Urinary bladder (tissue), 4 donors: ENCODE measurements around the gene B4GALNT4. TPM values are rescaled to one million over a fixed set of nuclear protein-coding genes. Genes with fewer than 3 reads are reported as not detected.
"Not testable (repeated sequence)": the region's sequence is repeated elsewhere in the genome, so short reads cannot be mapped to it uniquely, and the experiment has no call there.

Experiments
- DNase-seq: peaks from one replicate; pipeline ENCODE4 v3.0.0-alpha.2; 2015; ENCODE audit errors: extremely low spot score
- H3K27ac ChIP-seq: one replicate; pipeline ENCODE4 v1.5.1; 2013; ENCODE audit warnings: low read depth, mild to moderate bottlenecking, moderate library complexity
- H3K36me3 ChIP-seq: one replicate; pipeline ENCODE4 v1.6.1; 2013; ENCODE audit warnings: mild to moderate bottlenecking, moderate library complexity; ENCODE audit not compliant: insufficient read depth
- H3K4me1 ChIP-seq: one replicate; pipeline ENCODE4 v1.6.1; 2013; ENCODE audit warnings: mild to moderate bottlenecking, moderate library complexity; ENCODE audit not compliant: insufficient read depth
- H3K4me3 ChIP-seq: one replicate; pipeline ENCODE4 v1.5.1; 2013; ENCODE audit warnings: low read depth, low read length
- WGBS: extraction: QIAGEN DNeasy Blood & Tissue Kit; methylation state at CpG from one replicate; pipeline ENCODE4 v1.1.7; 2013; 5-methylcytosine and 5-hydroxymethylcytosine counted together
- polyA plus RNA-seq: library from polyadenylated mRNA; stranded (reverse); fragments of 200-250 nt; gene quantifications from one replicate; pipeline ENCODE4 v1.2.3, GENCODE V29; 2013
- total RNA-seq: library from RNA; depleted of rRNA; stranded (reverse); fragments of >200 nt; gene quantifications from one replicate; pipeline ENCODE4 v1.2.3, GENCODE V29; 2014
- donor health status: healthy with polysubstance abuse.
- donor health status: healthy.

The B4GALNT4 gene
- total and polyA plus RNA-seq, 2 donors = 5.1 to 13.4 TPM

DNA sequence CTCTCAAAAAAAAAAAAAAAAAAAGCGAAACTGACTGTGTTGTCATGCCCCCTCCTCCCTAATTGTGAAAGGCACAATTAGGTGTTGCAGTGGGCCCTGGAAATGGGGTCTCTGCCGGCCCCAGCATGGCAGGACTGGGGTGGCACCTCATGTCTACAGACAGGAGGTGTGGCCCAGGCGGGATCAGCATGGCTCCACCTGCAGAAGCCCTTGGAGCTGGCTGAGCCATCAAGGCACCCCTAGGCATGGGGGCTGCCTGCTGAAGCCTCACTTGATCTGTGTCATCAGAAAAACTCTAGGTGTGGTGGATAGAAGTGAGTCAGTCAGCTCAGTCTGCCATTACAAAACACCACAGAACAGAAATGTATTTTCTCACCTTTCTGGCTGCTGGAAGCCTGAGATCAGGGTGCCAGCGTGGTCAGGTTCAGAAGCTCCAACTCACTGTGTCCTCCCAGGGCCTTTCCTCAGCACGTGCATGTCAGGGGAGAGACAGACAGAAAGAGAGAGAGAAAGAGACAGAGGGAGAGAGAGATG, 10.1 kb upstream of the B4GALNT4 start:
- H3K36me3 ChIP-seq = no peaks in the 10 kb centered on the region
- H3K27ac ChIP-seq = no peak overlapping the region
- DNase-seq = no peak
- H3K4me1 ChIP-seq = no peaks in the 10 kb centered on the region
- WGBS = 75% methylated on average over 5 of the region's 5 CpGs
- H3K4me3 ChIP-seq = no peak overlapping the region

DNA sequence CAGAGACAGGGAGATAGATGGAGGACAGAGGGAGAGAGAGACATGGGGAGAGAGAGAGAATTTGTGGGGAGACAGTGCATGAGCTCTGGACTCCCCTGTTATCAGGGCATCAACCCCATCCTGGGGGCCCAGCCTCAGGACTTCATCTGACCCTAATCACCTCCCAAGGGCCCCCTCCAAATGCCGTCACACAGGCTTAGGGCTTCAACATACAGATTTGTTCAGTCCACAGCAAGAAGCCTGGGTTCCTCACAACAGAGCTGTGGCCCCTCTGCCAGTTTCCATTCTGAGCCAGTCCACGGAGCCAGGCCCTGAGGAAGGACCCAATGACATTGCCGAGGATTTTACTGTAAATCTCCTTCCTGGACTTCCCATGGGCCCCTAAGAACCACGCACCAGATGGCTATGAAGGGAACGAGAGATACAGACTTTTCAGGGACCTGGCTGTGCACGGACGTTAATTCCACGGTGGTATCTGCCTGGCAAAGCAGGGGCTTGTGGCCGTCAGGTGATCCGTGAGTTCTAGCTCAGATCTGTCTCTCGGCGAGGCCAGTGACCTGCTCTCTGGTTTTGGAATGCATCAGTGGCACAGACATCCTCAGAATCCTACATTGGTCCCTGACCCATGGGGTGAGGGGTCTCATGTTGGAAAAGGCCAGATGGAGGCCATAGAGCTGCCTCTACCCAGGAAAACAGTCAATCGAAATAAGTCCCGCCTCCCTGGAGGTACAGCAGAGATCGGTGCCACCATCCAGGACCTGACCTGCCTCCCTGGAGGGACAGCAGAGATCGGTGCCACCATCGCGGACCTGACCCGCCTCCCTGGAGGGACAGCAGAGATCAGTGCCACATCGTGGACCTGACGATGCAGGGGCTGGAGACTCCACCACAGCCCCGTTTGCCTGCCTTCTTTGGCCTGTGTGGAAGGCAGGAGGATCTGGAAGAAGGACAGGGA, 8.7 kb upstream of the B4GALNT4 start:
- DNase-seq = no peak
- H3K4me3 ChIP-seq = no peak overlapping the region
- no peak overlapping the region for H3K27ac ChIP-seq
- no peaks in the 10 kb centered on the region for H3K36me3 ChIP-seq
- no peaks in the 10 kb centered on the region for H3K4me1 ChIP-seq
- WGBS = 81% methylated on average over 22 of the region's 22 CpGs

DNA sequence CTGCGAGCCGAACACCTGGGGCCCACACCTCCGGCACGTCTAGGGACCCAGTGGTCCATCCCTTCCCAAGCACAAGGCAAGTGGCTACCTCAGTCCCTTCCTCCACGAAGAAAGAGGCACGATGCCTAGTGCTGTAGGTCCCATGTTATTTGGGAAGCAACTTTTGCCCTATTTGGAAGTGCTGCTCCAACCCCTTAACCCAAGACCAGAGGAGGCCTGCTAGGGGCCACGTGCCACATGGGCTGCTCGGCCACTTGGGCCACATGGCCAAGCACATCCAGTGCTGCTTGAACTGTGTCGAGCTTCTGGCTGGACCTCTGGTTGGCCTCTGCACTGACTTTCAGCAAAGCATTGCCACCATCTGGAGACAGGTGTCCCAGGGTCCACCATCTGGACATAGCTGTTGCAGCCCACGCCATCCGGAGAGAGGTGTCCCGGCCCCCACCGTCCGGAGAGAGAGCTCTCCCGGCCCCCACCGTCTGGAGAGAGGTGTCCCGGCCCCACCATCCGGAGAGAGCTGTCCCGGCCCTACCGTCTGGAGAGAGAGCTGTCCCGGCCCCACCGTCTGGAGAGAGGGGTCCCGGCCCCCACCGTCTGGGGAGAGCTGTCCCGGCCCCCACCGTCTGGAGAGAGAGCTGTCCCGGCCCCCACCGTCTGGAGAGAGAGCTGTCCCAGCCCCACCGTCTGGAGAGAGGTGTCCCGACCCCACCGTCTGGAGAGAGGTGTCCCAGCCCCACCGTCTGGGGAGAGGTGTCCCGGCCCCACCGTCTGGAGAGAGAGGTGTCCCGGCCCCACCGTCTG, 6.5 kb upstream of the B4GALNT4 start:
- DNase-seq = no peak
- H3K36me3 ChIP-seq = no peaks in the 10 kb centered on the region
- H3K4me3 ChIP-seq = no peak overlapping the region
- 78% methylated on average over 33 of the region's 36 CpGs for WGBS
- H3K27ac ChIP-seq = no peak overlapping the region
- no peaks in the 10 kb centered on the region for H3K4me1 ChIP-seq

DNA sequence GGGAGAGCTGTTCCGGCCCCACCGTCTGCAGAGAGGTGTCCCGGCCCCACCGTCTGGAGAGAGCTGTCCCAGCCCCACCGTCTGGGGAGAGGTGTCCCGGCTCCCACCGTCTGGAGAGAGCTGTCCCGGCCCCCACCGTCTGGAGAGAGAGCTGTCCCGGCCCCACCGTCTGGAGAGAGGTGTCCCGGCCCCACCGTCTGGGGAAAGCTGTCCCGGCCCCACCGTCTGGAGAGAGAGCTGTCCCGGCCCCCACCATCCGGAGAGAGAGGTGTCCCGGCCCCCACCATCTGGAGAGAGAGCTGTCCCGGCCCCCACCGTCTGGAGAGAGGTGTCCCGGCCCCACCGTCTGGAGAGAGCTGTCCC, 5.9 kb upstream of the B4GALNT4 start:
- not testable (repeated sequence) for DNase-seq, H3K4me3 ChIP-seq, H3K36me3 ChIP-seq, H3K4me1 ChIP-seq, H3K27ac ChIP-seq
- WGBS = 78% methylated on average over 22 of the region's 22 CpGs

DNA sequence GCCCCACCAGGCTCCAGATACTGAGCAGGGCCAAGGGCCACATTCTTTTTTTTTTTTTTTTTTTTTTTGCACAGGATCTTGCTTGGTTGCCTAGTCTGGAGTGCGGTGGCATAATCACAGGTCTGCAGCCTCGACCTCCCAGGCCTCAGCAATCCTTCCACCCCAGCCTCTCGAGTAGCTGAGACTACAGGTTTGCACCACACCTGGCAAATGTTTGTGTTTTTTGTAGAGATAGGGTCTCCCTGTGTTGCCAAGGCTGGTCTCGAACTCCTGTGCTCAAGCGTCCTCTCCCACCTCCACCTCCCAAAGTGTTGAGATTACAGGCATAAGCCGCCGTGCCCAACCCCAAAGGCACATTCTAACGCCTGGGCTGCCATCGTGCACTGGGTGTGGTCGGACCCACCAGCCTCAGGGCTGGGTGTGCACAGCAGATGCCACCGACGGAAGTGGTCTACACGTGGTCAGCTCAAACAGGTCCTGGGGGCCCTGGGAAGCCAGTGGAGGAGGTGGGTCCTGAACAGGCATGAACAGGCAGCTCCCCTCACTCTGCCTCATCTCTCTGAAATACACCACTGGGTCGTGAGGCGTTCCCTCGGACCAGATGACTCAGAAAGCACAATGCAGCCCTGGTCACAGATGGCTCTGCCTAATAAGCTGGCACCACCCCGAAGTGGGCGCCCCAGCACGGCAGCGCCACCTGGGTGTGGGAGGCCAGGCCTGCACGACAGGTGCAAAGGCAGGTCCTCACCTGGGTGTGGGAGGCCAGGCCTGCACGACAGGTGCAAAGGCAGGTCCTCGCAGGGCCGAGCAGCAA, 5.1 kb upstream of the B4GALNT4 start:
- Histone ChIP-seq H3K36me3 (no peaks in the 10 kb centered on the region), H3K4me1 (no peaks in the 10 kb centered on the region), H3K27ac (no peak overlapping the region), H3K4me3 (no peak overlapping the region)
- WGBS = 65% methylated on average over 24 of the region's 24 CpGs
- DNase-seq = no peak

DNA sequence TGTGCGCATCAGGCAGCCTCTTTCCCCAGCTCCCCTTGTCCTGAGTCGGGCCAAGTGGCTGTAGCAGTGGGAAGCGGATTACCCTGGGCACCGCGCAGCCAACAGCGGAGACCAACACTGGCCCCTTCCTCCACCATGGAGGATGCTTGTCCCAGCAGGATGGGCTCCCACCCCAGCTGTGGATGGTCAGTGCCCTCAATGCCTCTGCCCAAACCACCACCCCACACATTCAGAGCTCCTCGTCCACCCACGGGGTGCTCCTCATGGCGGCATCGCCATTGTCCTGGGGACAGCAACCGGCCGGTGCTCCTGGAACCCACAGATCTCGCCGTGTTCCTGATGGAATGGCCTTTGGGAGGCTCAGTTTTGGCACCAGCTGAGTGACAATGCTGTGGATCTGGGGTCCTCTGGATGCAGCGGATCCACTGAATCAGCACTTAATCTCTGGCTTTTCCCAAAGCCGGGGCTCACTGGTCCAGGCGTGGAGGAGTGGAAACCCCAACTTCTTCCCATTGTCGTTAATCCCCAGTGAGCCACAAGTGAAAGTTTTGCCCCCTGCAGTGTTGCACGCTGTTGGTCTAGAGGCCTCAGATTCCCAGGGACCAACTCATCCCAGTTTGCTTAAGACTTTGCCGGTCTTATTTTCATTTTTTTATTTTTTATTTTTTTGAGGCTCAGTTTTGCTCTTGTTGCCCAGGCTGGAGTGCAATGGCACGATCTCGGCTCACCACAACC, 4.1 kb upstream of the B4GALNT4 start:
- WGBS = 87% methylated on average over 22 of the region's 22 CpGs
- no peaks in the 10 kb centered on the region for H3K36me3 ChIP-seq
- no peaks in the 10 kb centered on the region for H3K4me1 ChIP-seq
- H3K27ac ChIP-seq = no peak overlapping the region
- no peak overlapping the region for H3K4me3 ChIP-seq
- DNase-seq = no peak

DNA sequence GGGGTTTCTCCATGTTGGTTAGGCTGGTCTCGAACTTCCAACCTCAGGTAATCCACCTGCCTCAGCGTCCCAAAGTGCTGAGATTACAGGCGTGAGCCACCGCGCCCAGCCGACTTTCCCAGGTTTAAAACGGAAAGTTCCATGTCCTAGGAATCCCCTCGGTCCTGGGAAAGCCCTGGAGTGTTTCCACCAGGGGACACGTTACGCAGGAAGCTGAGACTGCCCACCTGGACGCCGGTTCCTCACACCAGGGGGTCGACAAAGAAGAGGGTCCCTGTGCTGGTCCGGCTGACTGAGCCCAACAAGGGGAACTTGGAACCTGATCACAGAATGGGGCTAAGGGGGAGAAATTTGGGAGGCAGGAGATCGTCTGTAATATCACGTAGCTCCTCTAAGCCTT, 3.5 kb upstream of the B4GALNT4 start:
- Histone ChIP-seq H3K36me3 (no peaks in the 10 kb centered on the region), H3K4me3 (no peak overlapping the region), H3K4me1 (no peaks in the 10 kb centered on the region), H3K27ac (no peak overlapping the region)
- DNase-seq = no peak
- whole genome bisulfite sequencing = 70% methylated on average over 16 of the region's 16 CpGs

DNA sequence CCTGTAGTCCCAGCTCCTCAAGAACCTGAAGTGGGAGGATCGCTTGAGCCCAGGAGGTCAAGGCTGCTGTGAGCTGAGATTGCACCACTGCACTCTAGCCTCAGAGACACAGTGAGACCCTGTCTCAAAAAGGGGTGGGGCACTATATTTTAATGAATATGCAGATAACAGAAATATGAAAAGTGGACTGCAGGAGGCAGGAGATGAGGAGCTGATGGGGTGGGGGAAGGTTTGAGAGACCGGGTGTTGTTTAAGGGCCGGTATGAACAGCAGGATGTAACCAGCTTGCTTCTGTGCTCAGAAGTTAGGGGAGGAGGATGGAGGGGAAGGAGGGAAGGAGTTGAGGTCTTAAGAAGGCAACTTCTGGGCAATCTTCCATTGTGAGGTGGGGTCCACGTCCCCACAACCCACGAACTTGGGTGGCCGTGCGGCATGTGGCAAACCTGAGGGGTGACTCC, 1.3 kb upstream of the B4GALNT4 start:
- 33% methylated on average over 7 of the region's 7 CpGs for WGBS
- no peak for DNase-seq
- Histone ChIP-seq H3K4me3 (no peak overlapping the region), H3K4me1 (no peaks in the 10 kb centered on the region), H3K27ac (no peak overlapping the region), H3K36me3 (no peaks in the 10 kb centered on the region)

DNA sequence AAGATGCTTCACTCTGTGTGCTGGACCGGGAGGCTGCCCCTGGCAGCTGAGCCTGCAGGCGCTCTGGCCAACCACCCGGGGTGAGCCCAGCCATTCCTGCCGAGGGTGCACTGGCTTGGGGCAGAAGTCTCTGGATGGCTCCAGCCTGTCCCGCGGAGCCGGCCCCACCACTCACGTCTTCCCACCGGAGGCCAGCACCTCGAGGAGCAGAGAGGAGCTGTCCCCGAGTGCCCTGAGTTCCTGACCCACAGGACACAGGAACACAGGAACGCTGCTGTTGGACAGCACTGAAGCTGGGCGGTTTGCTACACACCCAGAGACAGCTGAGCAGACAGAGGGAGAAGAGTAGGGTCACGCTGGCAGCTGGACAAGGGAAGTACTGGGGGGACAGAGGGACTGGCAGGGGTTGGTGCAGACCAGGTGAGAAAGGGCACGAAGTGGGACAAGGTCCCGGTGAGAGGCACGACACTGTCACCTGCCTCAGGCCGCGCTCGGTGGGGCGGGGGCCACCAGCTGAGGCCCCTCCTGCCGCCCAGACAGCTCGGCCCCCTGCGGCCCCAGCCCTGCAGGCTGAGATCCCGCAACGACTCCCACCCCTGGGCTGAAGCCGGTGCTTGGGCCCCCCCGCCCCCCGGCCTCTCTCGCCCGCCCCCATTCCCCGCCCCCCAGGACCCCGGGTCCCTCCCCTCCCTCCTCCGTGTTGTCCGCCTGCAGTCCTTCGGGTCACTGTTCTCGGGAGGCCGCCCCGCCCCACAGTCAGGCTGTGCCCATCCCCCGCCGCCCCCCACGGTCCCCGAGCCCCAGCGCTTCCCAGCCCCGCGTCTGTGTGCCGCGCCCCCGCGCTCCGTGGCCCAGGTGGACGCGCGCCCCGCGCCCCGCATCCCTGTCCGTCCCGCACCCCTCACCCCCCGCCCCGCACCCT, 624 bp upstream of the B4GALNT4 start:
- H3K4me1 ChIP-seq = no peaks in the 10 kb centered on the region
- 3% methylated on average over 60 of the region's 61 CpGs for WGBS
- no peaks in the 10 kb centered on the region for H3K36me3 ChIP-seq
- peak overlapping the region; percentile 48 for H3K4me3 ChIP-seq
- H3K27ac ChIP-seq = no peak overlapping the region
- DNase-seq = no peak

DNA sequence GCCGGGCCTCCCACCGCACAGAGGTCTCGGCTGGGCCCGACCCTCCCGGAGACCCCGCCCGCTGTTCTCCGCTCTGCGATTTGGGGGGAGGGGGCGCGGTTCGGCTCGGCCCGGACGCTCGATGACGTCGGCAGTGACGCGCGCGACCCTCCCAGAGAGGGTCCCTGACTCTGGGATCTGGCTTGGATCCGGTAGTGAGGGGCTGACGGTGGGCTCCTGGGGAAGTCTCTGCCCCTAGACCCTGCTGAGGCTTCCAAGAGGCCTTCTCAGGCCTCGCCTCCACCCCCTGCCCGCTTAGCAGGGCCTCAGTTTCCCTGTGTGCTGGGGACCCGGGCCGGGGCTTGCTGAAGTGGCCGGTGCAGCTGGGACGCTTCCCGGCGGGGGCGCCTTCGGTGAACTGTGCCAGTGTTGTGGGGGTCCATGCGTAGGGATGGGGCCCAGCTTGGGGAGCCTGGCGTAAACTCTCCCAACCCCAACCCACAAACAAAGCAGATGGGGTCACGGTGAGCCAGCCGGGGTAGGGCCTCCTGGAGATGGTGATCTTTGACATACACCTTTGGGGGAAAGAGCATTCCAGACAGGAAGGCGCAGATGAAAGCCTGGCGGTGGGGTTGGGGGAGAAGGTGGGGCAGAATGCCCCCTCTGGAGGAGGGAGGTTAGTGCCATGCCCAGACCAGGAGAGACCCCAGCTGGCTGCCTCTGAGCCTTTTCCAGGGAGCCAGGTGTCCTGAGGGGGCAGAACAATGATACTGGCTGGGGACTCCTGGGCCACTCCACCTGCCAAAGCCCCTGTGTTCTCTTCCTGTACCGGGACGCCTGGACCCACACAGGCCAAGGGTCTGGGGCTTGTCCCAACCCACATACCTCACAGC, 1.0 kb downstream of the B4GALNT4 start:
- 28% methylated on average over 41 of the region's 42 CpGs for WGBS
- DNase-seq = no peak
- H3K4me3 ChIP-seq = peak overlapping the region; percentile 48
- no peak overlapping the region for H3K27ac ChIP-seq
- no peaks in the 10 kb centered on the region for H3K4me1 ChIP-seq
- no peaks in the 10 kb centered on the region for H3K36me3 ChIP-seq

DNA sequence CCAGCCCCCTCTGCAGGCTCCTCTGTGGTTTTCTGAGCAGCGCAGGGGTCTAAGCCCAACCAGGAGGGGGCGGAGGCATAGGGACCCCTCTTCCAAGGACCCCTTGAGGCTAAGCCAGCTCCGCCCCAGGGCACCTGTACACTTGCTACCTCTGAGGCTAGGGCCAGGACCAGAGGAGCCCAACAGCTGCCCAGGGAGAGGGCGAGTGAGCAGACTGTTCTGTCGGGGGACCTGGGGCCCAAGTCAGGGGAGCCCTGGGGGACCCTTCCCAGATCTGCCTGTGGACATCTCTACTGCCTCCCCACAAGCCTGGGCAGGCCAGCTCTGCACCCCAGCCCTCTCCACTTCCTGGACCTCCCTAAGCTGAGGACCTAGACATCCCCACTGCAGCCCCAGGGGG, 1.8 kb downstream of the B4GALNT4 start:
- WGBS = 83% methylated on average over 5 of the region's 5 CpGs
- DNase-seq = no peak
- Histone ChIP-seq H3K4me3 (no peak overlapping the region), H3K36me3 (no peaks in the 10 kb centered on the region), H3K4me1 (no peaks in the 10 kb centered on the region), H3K27ac (no peak overlapping the region)
